IMR-90 (cell line): ENCODE results near the gene RHOC. TPM values are rescaled to one million over a fixed set of nuclear protein-coding genes. Genes with fewer than 3 reads are reported as not detected.
A peak's percentile ranks its signal among the peaks of the same experiment; 100 is the strongest.

Experiments used
- ATAC-seq: fragments of 200-7000 bp; cut with Tn5 transposase; 2 replicates; pipeline ENCODE4 v1.9.1; 2020; ENCODE audit warnings: low read depth, mild to moderate bottlenecking, moderate library complexity
- BruUV-seq: library from RNA; stranded (reverse); fragments of 400-500 nt; replicated peaks from 2 replicates; lab custom pipeline; 2021; lab: Mats Ljungman, UMichigan
- CTCF ChIA-PET: fragments of 300-600 bp; formaldehyde crosslinking; extraction: SDS; loops from one replicate; lab custom pipeline; 2021; ENCODE audit warnings: antibody characterized with exemption; lab: Yijun Ruan, JAX
- POLR2A ChIA-PET: fragments of 300-600 bp; sonication (Branson Sonifier 250); formaldehyde crosslinking; loops from one replicate; lab custom pipeline; 2022; ENCODE audit warnings: antibody characterized with exemption; ENCODE audit not compliant: unreplicated experiment; lab: Charles Lee
- DNase-seq: peaks from one replicate; pipeline ENCODE4 v3.0.0; 2013
- H2AFZ ChIP-seq: replicated peaks from 2 replicates; pipeline ENCODE3; 2013; ENCODE audit warnings: low read length, mild to moderate bottlenecking; ENCODE audit not compliant: poor library complexity
- H2AK5ac ChIP-seq: 2 replicates; pipeline ENCODE4 v1.6.1; 2013; ENCODE audit warnings: low read depth, low read length, inconsistent platforms
- H2AK9ac ChIP-seq: replicated peaks from 2 replicates; pipeline ENCODE3; 2013; ENCODE audit warnings: mild to moderate bottlenecking, low read depth, low read length, moderate library complexity; ENCODE audit not compliant: poor library complexity
- H2BK120ac ChIP-seq: 2 replicates; pipeline ENCODE4 v1.6.1; 2013; ENCODE audit warnings: low read depth, low read length, inconsistent platforms
- H2BK15ac ChIP-seq: 3 replicates; pipeline ENCODE4 v1.6.1; 2013; ENCODE audit warnings: low read depth, low read length, inconsistent platforms
- H2BK20ac ChIP-seq: 2 replicates; pipeline ENCODE4 v1.6.1; 2013; ENCODE audit warnings: low read depth, mild to moderate bottlenecking, inconsistent platforms, low read length, moderate library complexity
- H2BK5ac ChIP-seq: 2 replicates; pipeline ENCODE4 v1.6.1; 2013; ENCODE audit warnings: mild to moderate bottlenecking, low read depth, low read length, inconsistent platforms; ENCODE audit not compliant: poor library complexity, severe bottlenecking
- H3K14ac ChIP-seq: replicated peaks from 2 replicates; pipeline ENCODE4 v1.6.1; 2013; ENCODE audit warnings: low read depth, low read length, inconsistent platforms
- H3K18ac ChIP-seq: 2 replicates; pipeline ENCODE4 v1.6.1; 2013; ENCODE audit warnings: low read depth, low read length, control low read depth
- H3K23ac ChIP-seq: 2 replicates; pipeline ENCODE4 v1.6.1; 2013; ENCODE audit warnings: low read depth, low read length, inconsistent platforms
- H3K27ac ChIP-seq: 2 replicates; pipeline ENCODE4 v1.5.1; 2013; ENCODE audit warnings: mild to moderate bottlenecking, control low read depth, low read length; ENCODE audit not compliant: insufficient read depth
- H3K27me3 ChIP-seq: 2 replicates; pipeline ENCODE4 v1.6.1; 2013; ENCODE audit warnings: low read length; ENCODE audit not compliant: control insufficient read depth, insufficient read depth
- H3K36me3 ChIP-seq: 2 replicates; pipeline ENCODE4 v1.6.1; 2013; ENCODE audit warnings: low read length, mixed read lengths; ENCODE audit not compliant: control insufficient read depth, insufficient read depth
- H3K4ac ChIP-seq: 2 replicates; pipeline ENCODE4 v1.6.1; 2013; ENCODE audit warnings: low read depth, low read length, inconsistent platforms
- H3K4me1 ChIP-seq: 2 replicates; pipeline ENCODE4 v1.6.1; 2013; ENCODE audit warnings: low read length, mixed read lengths; ENCODE audit not compliant: control insufficient read depth, insufficient read depth
- H3K4me2 ChIP-seq: 2 replicates; pipeline ENCODE4 v1.6.1; 2013; ENCODE audit warnings: low read depth, mild to moderate bottlenecking, control low read depth, low read length, moderate library complexity
- H3K4me3 ChIP-seq: 2 replicates; pipeline ENCODE4 v1.5.1; 2013; ENCODE audit warnings: low read depth, mild to moderate bottlenecking, control low read depth, low read length, moderate library complexity; ENCODE audit not compliant: insufficient read depth
- H3K56ac ChIP-seq: 2 replicates; pipeline ENCODE4 v1.6.1; 2013; ENCODE audit warnings: low read length, inconsistent platforms; ENCODE audit not compliant: insufficient read depth; ENCODE audit errors: extremely low read depth
- H3K79me1 ChIP-seq, 2 experiments: 2 replicates each; pipeline ENCODE4 v1.6.1; 2013; ENCODE audit warnings: low read length in 2 of 2, inconsistent platforms in 1 of 2, low read depth in 1 of 2
- H3K9ac ChIP-seq: 2 replicates; pipeline ENCODE4 v1.6.1; 2013; ENCODE audit warnings: low read depth, low read length, control low read depth
- H3K9me1 ChIP-seq: 2 replicates; pipeline ENCODE4 v1.6.1; 2013; ENCODE audit warnings: low read length, inconsistent platforms; ENCODE audit not compliant: insufficient read depth
- H3K9me3 ChIP-seq: 2 replicates; pipeline ENCODE4 v1.6.1; 2013; ENCODE audit warnings: low read length; ENCODE audit not compliant: control insufficient read depth, insufficient read depth
- H4K20me1 ChIP-seq: 2 replicates; pipeline ENCODE4 v1.6.1; 2013; ENCODE audit warnings: low read length, inconsistent platforms; ENCODE audit not compliant: insufficient read depth
- H4K5ac ChIP-seq: 2 replicates; pipeline ENCODE4 v1.6.1; 2013; ENCODE audit warnings: mild to moderate bottlenecking, low read depth, low read length, control low read depth
- H4K8ac ChIP-seq, 2 experiments: 2 replicates each; pipeline ENCODE4 v1.6.1; 2013; ENCODE audit warnings: low read depth in 2 of 2, low read length in 2 of 2, control low read depth in 1 of 2, inconsistent platforms in 1 of 2
- H4K91ac ChIP-seq: 2 replicates; pipeline ENCODE4 v1.6.1; 2013; ENCODE audit warnings: low read depth, low read length, inconsistent platforms; ENCODE audit not compliant: insufficient read depth
- BHLHE40 ChIP-seq: fragments of 150-350 bp; IDR thresholded peaks from 2 replicates; pipeline ENCODE4 v1.6.1; 2016; ENCODE audit warnings: mild to moderate bottlenecking, low read depth, low read length
- CEBPB ChIP-seq: IDR thresholded peaks from 2 replicates; pipeline ENCODE4 v1.6.1; 2012; ENCODE audit warnings: low read depth, low read length, improper control_type of control experiment
- CHD1 ChIP-seq: IDR thresholded peaks from 2 replicates; pipeline ENCODE4 v1.6.1; 2012; ENCODE audit warnings: low read depth, low read length, improper control_type of control experiment
- CTCF ChIP-seq: conservative IDR thresholded peaks from 2 replicates; pipeline ENCODE4 v1.5.1; 2012; ENCODE audit warnings: mild to moderate bottlenecking, low read depth, low read length, improper control_type of control experiment
- FOS ChIP-seq: fragments of 150-350 bp; IDR thresholded peaks from 2 replicates; pipeline ENCODE4 v1.6.1; 2016; ENCODE audit warnings: low read depth, low read length
- MAFK ChIP-seq: IDR thresholded peaks from 2 replicates; pipeline ENCODE4 v1.6.1; 2012; ENCODE audit warnings: low read depth, low read length, improper control_type of control experiment
- MAZ ChIP-seq: IDR thresholded peaks from 2 replicates; pipeline ENCODE4 v1.6.1; 2012; ENCODE audit warnings: low read depth, mild to moderate bottlenecking, low read length, improper control_type of control experiment, moderate library complexity, borderline replicate concordance
- MXI1 ChIP-seq: IDR thresholded peaks from 2 replicates; pipeline ENCODE4 v1.6.1; 2012; ENCODE audit warnings: low read depth, mild to moderate bottlenecking, low read length, moderate library complexity, borderline replicate concordance
- NFE2L2 ChIP-seq: fragments of 150-350 bp; IDR thresholded peaks from 2 replicates; pipeline ENCODE4 v1.6.1; 2016; ENCODE audit warnings: low read depth, mild to moderate bottlenecking, low read length
- POLR2A ChIP-seq: IDR thresholded peaks from 2 replicates; pipeline ENCODE4 v1.6.1; 2012; ENCODE audit warnings: mild to moderate bottlenecking, low read depth, low read length
- RAD21 ChIP-seq: IDR thresholded peaks from 2 replicates; pipeline ENCODE4 v1.6.1; 2012; ENCODE audit warnings: low read length, improper control_type of control experiment
- RCOR1 ChIP-seq: IDR thresholded peaks from 2 replicates; pipeline ENCODE4 v1.6.1; 2012; ENCODE audit warnings: mild to moderate bottlenecking, low read length, improper control_type of control experiment; ENCODE audit not compliant: insufficient replicate concordance
- RFX5 ChIP-seq: IDR thresholded peaks from 2 replicates; pipeline ENCODE4 v1.8.0; 2012; ENCODE audit warnings: low read depth, mild to moderate bottlenecking, low read length, moderate library complexity
- SMC3 ChIP-seq: fragments of 150-350 bp; IDR thresholded peaks from 2 replicates; pipeline ENCODE4 v1.6.1; 2016; ENCODE audit warnings: low read depth, mild to moderate bottlenecking, antibody characterized with exemption, low read length, moderate library complexity
- WGBS, 2 experiments: methylation state at CpG; one replicate each; pipeline versions ENCODE4 v1.1.5 to v1.1.7; 2013; ENCODE audit warnings: missing lambda C conversion rate in 2 of 2; ENCODE audit not compliant: insufficient read length in 1 of 2; ENCODE audit errors: extremely low coverage in 2 of 2; 5-methylcytosine and 5-hydroxymethylcytosine counted together
- dilution Hi-C: fragments of 300-500 bp; cut with HindIII; formaldehyde crosslinking; loops from one replicate; pipeline ENCODE4 v1.14.3; 2018; ENCODE audit warnings: low sequenced_read_pairs; ENCODE audit not compliant: unreplicated experiment
- in situ Hi-C: fragments of 300-500 bp; cut with MboI; formaldehyde crosslinking; loops from 3 replicates; pipeline ENCODE4 v1.14.3; 2019; ENCODE audit warnings: low sequenced_read_pairs, inconsistent platforms, mixed read lengths
- intact Hi-C: fragments of 100-400 bp; cut with micrococcal nuclease; formaldehyde crosslinking; loops from 2 replicates; pipeline ENCODE4 v1.10.0; 2022
- polyA plus RNA-seq, 3 experiments: library from polyadenylated mRNA; depleted of rRNA; stranded (reverse); fragments of >200 nt; gene quantifications; 2 replicates each; pipeline ENCODE4 v1.2.3, GENCODE V29; 2012; ENCODE audit warnings: low replicate concordance in 1 of 3
- total RNA-seq: library from RNA; depleted of rRNA; stranded (reverse); fragments of >200 nt; gene quantifications from 2 replicates; pipeline ENCODE4 v1.2.3, GENCODE V29; 2012
- TF ChIP-seq, protein P1 (sequence below): fragments of 150-350 bp; IDR thresholded peaks from 2 replicates; pipeline ENCODE4 v1.6.1; 2016; ENCODE audit warnings: low read depth, mild to moderate bottlenecking, low read length, moderate library complexity, borderline replicate concordance
- TF ChIP-seq, protein P2 (sequence below): fragments of 150-350 bp; IDR thresholded peaks from 2 replicates; pipeline ENCODE4 v1.6.1; 2017; ENCODE audit warnings: mild to moderate bottlenecking, antibody characterized with exemption, low read length, low read depth

Gene RHOC
- total and polyA plus RNA-seq, 2 of the 4 experiments (the other 2 are of a cell fraction): 764 to 839 TPM

GRCh38 chr1:112689196-112689841 is 17.6 kb downstream of the RHOC start:
- no CpG with 5 or more reads among the region's 9 CpGs for WGBS, 2 experiments
- no peak overlapping the region for H2BK5ac ChIP-seq
- H4K91ac ChIP-seq: no peak overlapping the region
- H3K36me3 ChIP-seq: peaks cover 38% of the 10 kb centered on the region
- no peak overlapping the region for H2BK120ac ChIP-seq
- ATAC-seq (no peak), DNase-seq (no peak)
- intact Hi-C loops: no loop called here
- no peak overlapping the region for H2AK9ac ChIP-seq
- H3K4ac ChIP-seq: no peak overlapping the region
- H3K27ac ChIP-seq: no peak overlapping the region
- H4K20me1 ChIP-seq: peaks cover 12% of the 10 kb centered on the region; the same call in 1 of the 2 replicates
- no peak overlapping the region for H2AK5ac ChIP-seq
- no peak overlapping the region for H3K18ac ChIP-seq
- ChIA-PET CTCF (interaction anchor here (0.9 kb wide), 1 partner anchor 16 kb away, joined by 3 read pairs; no protein-coding TSS in a partner anchor), POLR2A (no interaction called here)
- no peak overlapping the region for H2BK15ac ChIP-seq
- no peak overlapping the region for H2BK20ac ChIP-seq
- H3K4me1 ChIP-seq: no peaks in the 10 kb centered on the region; the same call in none of the 2 replicates
- H3K9ac ChIP-seq: no peak overlapping the region
- H3K27me3 ChIP-seq: no peaks in the 10 kb centered on the region
- no peaks in the 10 kb centered on the region for H3K9me3 ChIP-seq
- H2AFZ ChIP-seq: no peak overlapping the region
- H3K14ac ChIP-seq: no peak overlapping the region
- dilution Hi-C loops: no loop called here
- H3K79me1 ChIP-seq: peaks cover 13 to 53% of the 10 kb centered on the region in 2 experiments
- TSS peak; percentile 36 for BruUV-seq
- no peak overlapping the region for H3K56ac ChIP-seq
- no peak overlapping the region for H4K8ac ChIP-seq
- in situ Hi-C loops: no loop called here
- H4K5ac ChIP-seq: no peak overlapping the region
- peaks cover 17% of the 10 kb centered on the region for H3K9me1 ChIP-seq
- no peak for TF ChIP-seq RFX5
- TF ChIP-seq CEBPB: no peak
- no peak for TF ChIP-seq RAD21
- TF ChIP-seq MAZ: no peak
- TF ChIP-seq POLR2A: no peak
- TF ChIP-seq CHD1: no peak
- TF ChIP-seq, protein P1, sequence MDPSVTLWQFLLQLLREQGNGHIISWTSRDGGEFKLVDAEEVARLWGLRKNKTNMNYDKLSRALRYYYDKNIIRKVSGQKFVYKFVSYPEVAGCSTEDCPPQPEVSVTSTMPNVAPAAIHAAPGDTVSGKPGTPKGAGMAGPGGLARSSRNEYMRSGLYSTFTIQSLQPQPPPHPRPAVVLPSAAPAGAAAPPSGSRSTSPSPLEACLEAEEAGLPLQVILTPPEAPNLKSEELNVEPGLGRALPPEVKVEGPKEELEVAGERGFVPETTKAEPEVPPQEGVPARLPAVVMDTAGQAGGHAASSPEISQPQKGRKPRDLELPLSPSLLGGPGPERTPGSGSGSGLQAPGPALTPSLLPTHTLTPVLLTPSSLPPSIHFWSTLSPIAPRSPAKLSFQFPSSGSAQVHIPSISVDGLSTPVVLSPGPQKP: no peak
- no peak for TF ChIP-seq FOS
- TF ChIP-seq MXI1: no peak
- TF ChIP-seq SMC3: no peak
- no peak for TF ChIP-seq MAFK
- no peak for TF ChIP-seq NFE2L2
- no peak for TF ChIP-seq BHLHE40
- TF ChIP-seq, protein P2, sequence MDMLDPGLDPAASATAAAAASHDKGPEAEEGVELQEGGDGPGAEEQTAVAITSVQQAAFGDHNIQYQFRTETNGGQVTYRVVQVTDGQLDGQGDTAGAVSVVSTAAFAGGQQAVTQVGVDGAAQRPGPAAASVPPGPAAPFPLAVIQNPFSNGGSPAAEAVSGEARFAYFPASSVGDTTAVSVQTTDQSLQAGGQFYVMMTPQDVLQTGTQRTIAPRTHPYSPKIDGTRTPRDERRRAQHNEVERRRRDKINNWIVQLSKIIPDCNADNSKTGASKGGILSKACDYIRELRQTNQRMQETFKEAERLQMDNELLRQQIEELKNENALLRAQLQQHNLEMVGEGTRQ: no peak
- TF ChIP-seq CTCF: no peak
- no peak for TF ChIP-seq RCOR1
- no peak overlapping the region for H3K23ac ChIP-seq
- no peak overlapping the region for H3K4me3 ChIP-seq
- no peak overlapping the region for H3K4me2 ChIP-seq
